Peyer's patch (tissue), 4 donors: ENCODE results near the gene SPAG6. TPM values are rescaled to one million over a fixed set of nuclear protein-coding genes. Genes with fewer than 3 reads are reported as not detected.

Source experiments
- DNase-seq, 3 donors: peaks; one replicate each; pipeline ENCODE4 v3.0.0-alpha.2; 2017 to 2019
- H3K27ac ChIP-seq, 4 donors: fragments of 200-600 bp; sonication (generic); one replicate each; pipeline ENCODE4 v1.5.1; 2016 to 2019
- H3K27me3 ChIP-seq, 2 donors: fragments of 200-600 bp; sonication (generic); one replicate each; pipeline ENCODE4 v1.5.1; 2019
- H3K36me3 ChIP-seq, 3 donors: fragments of 200-600 bp; sonication (generic); one replicate each; pipeline ENCODE4 v1.5.1; 2016 to 2019
- H3K4me1 ChIP-seq, 4 donors: fragments of 200-600 bp; sonication (generic); one replicate each; pipeline ENCODE4 v1.5.1; 2016 to 2019
- H3K4me3 ChIP-seq, 4 donors: fragments of 200-600 bp; sonication (generic); 1 replicate in 3 of 4; 2 replicates in 1 of 4; pipeline ENCODE4 v1.5.1; 2016 to 2019; ENCODE audit warnings: mild to moderate bottlenecking in 1 of 4
- H3K9me3 ChIP-seq, 4 donors: fragments of 200-600 bp; sonication (generic); one replicate each; pipeline ENCODE4 v1.5.1; 2016 to 2019; ENCODE audit warnings: mild to moderate bottlenecking in 1 of 4
- CTCF ChIP-seq, 6 experiments: fragments of 450-650 bp in 4 of 6; fragments of 200-600 bp in 2 of 6; sonication (generic) in 1 of 6; IDR thresholded peaks; one replicate each; pipeline ENCODE4 v1.5.1; 2017 to 2019; ENCODE audit warnings: antibody characterized with exemption in 6 of 6, mild to moderate bottlenecking in 3 of 6, moderate library complexity in 1 of 6
- POLR2A ChIP-seq, 2 donors: fragments of 450-650 bp; IDR thresholded peaks; one replicate each; pipeline ENCODE4 v1.5.1; 2017; ENCODE audit warnings: antibody characterized with exemption in 2 of 2, mild to moderate bottlenecking in 2 of 2, moderate library complexity in 2 of 2
- total RNA-seq, 4 donors: library from RNA; depleted of rRNA; stranded (reverse); fragments of >200 nt; gene quantifications; one replicate each; pipeline ENCODE4 v1.1.0, GENCODE V29; 2016

SPAG6 gene
- total RNA-seq, 4 donors from 2014 or later = not detected

- peaks cover 6 to 67% of the 10 kb centered on the region in 2 donors for H3K27me3 ChIP-seq
- no peak for DNase-seq
Measured at GRCh38 chr10:22341190-22341925, 3.9 kb upstream of the SPAG6 start.

GRCh38 chr10:22341926-22342196 is 3.4 kb upstream of the SPAG6 start:
- H3K9me3 ChIP-seq = peaks cover 0 to 15% (median 2%) of the 10 kb centered on the region in 4 donors
- no peak overlapping the region for H3K4me3 ChIP-seq
- no peak for DNase-seq
- TF ChIP-seq CTCF (IDR thresholded peaks at IDR 0.05) (no peak), POLR2A (IDR thresholded peaks at IDR 0.05) (no peak)
- no peak overlapping the region for H3K27ac ChIP-seq
- no peaks in the 10 kb centered on the region for H3K36me3 ChIP-seq
- peaks cover 0 to 21% (median 2%) of the 10 kb centered on the region in 4 donors for H3K4me1 ChIP-seq
- H3K27me3 ChIP-seq = peaks cover 6 to 67% of the 10 kb centered on the region in 2 donors

More at GRCh38 chr10:22341190-22341925, 3.9 kb upstream of the SPAG6 start:
- Histone ChIP-seq H3K27ac (peak overlapping the region; percentile 81 to 89 (median 86)), H3K4me3 (peak overlapping the region; percentile 66 to 85 (median 80)), H3K36me3 (no peaks in the 10 kb centered on the region), H3K9me3 (peaks cover 0 to 20% (median 2%) of the 10 kb centered on the region in 4 donors), H3K4me1 (peaks cover 0 to 26% (median 7%) of the 10 kb centered on the region in 4 donors)
- no peak for TF ChIP-seq POLR2A (IDR thresholded peaks at IDR 0.05)
- TF ChIP-seq CTCF (IDR thresholded peaks at IDR 0.05) = no peak

- Histone ChIP-seq H3K36me3 (no peaks in the 10 kb centered on the region), H3K27ac (no peak overlapping the region), H3K27me3 (peaks cover 6 to 64% of the 10 kb centered on the region in 2 donors), H3K9me3 (peaks cover 0 to 14% (median 2%) of the 10 kb centered on the region in 4 donors), H3K4me3 (no peak overlapping the region), H3K4me1 (peaks cover 0 to 20% (median 1%) of the 10 kb centered on the region in 4 donors)
- TF ChIP-seq CTCF (IDR thresholded peaks at IDR 0.05) (no peak), POLR2A (IDR thresholded peaks at IDR 0.05) (no peak)
- DNase-seq = no peak
Measured at GRCh38 chr10:22342421-22342820, 2.9 kb upstream of the SPAG6 start.

GRCh38 chr10:22343731-22344130 is 1.6 kb upstream of the SPAG6 start:
- Histone ChIP-seq H3K4me3 (no peak overlapping the region), H3K4me1 (peaks cover 0 to 20% (median 1%) of the 10 kb centered on the region in 4 donors), H3K9me3 (peaks cover 0 to 14% (median 2%) of the 10 kb centered on the region in 4 donors), H3K27ac (no peak overlapping the region), H3K27me3 (peaks cover 0 to 53% of the 10 kb centered on the region in 2 donors), H3K36me3 (no peaks in the 10 kb centered on the region)
- no peak for DNase-seq
- TF ChIP-seq CTCF (IDR thresholded peaks at IDR 0.05) = no peak
- TF ChIP-seq POLR2A (IDR thresholded peaks at IDR 0.05) = no peak

GRCh38 chr10:22344249-22344648 is 1.0 kb upstream of the SPAG6 start:
- TF ChIP-seq POLR2A (IDR thresholded peaks at IDR 0.05) = no peak
- TF ChIP-seq CTCF (IDR thresholded peaks at IDR 0.05) = no peak
- H3K4me3 ChIP-seq = no peak overlapping the region
- no peak overlapping the region for H3K27ac ChIP-seq
- H3K27me3 ChIP-seq = peaks cover 0 to 53% of the 10 kb centered on the region in 2 donors
- H3K9me3 ChIP-seq = peaks cover 0 to 14% (median 2%) of the 10 kb centered on the region in 4 donors
- no peaks in the 10 kb centered on the region for H3K36me3 ChIP-seq
- no peak for DNase-seq
- peaks cover 0 to 20% (median 1%) of the 10 kb centered on the region in 4 donors for H3K4me1 ChIP-seq
